Measurements from ENCODE around the gene TOB2. TPM values are rescaled to one million over a fixed set of nuclear protein-coding genes. Genes with fewer than 3 reads are reported as not detected.

Gene TOB2
- total and polyA plus RNA-seq, 9 of the 15 experiments (the other 6 are each of a cell fraction or from before 2014, with no cell fraction given) = 3.3 to 20.5 (median 7.3) TPM

GRCh38 chr22:41469218-41469851, 22.7 kb upstream of the TOB2 start (continued):
- TF ChIP-seq SUPT5H (IDR thresholded peaks at IDR 0.05) (peak; percentile 1), ZNF263 (CRISPR knock-in tag; IDR thresholded peaks at IDR 0.05; ENCODE audit: borderline replicate concordance) (peak; percentile 63; the same call in 1 of the 2 replicates), IFI16 (CRISPR knock-in tag; IDR thresholded peaks at IDR 0.05) (no peak), HDAC1 (IDR thresholded peaks at IDR 0.05) (peak in 1 of 2 experiments; percentile 31; a peak in 1 of 4 replicates), SAFB (IDR thresholded peaks at IDR 0.05; ENCODE audit: borderline replicate concordance, low read depth, low read length) (no peak), ZNF318 (IDR thresholded peaks at IDR 0.05; ENCODE audit: borderline replicate concordance in 1 of 2, low read depth in 1 of 2) (no peak), ZFX (CRISPR knock-in tag; IDR thresholded peaks at IDR 0.05) (peak; percentile 90), ASH1L (IDR thresholded peaks at IDR 0.05; ENCODE audit: borderline replicate concordance, low read depth, partially characterized antibody) (no peak), RAD51 (IDR thresholded peaks at IDR 0.05; ENCODE audit: borderline replicate concordance, low read depth) (no peak), ID3 (CRISPR knock-in tag; IDR thresholded peaks at IDR 0.05) (no peak), ID3 (tag; IDR thresholded peaks at IDR 0.05) (0 out of 2 replicates have a peak, but pooled peaks have one; percentile 39), ETV5 (CRISPR knock-in tag; IDR thresholded peaks at IDR 0.05; ENCODE audit: low read depth) (no peak), ARID4B (CRISPR knock-in tag; IDR thresholded peaks at IDR 0.05) (peak; percentile 66; the same call in 1 of the 2 replicates), SIN3A (IDR thresholded peaks at IDR 0.05; ENCODE audit: borderline replicate concordance in 2 of 2, control insufficient read depth in 1 of 2, low read depth in 2 of 2, low read length in 2 of 2) (peak in 1 of 2 experiments; percentile 35; a peak in 1 of 4 replicates)

Measured in K562 (cell line).